Activated naive CD8-positive, alpha-beta T cell treated with anti-CD3 and anti-CD28 coated beads, Interleukin-2, amount 10 ng/mL, durations not matched to agents 7 days and 5 days (primary cell): Measurements from ENCODE around the gene TCERG1L. TPM values are rescaled to one million over a fixed set of nuclear protein-coding genes. Genes with fewer than 3 reads are reported as not detected.

Experiments used
- ATAC-seq: fragments of 150-1000 bp; cut with Tn5 transposase; one replicate; pipeline ENCODE4 v1.10.0; 2021; ENCODE audit warnings: low read depth, moderate library complexity
- POLR2A ChIA-PET: fragments of 350-600 bp; sonication (Branson Sonifier 250); formaldehyde crosslinking; loops from one replicate; lab custom pipeline; 2021; ENCODE audit warnings: antibody characterized with exemption; lab: Charles Lee
- DNase-seq: peaks from one replicate; pipeline ENCODE4 v3.0.0; 2021
- H3K27ac Mint-ChIP-seq: one replicate; pipeline ENCODE4 v1.8.0; 2022; ENCODE audit warnings: mild to moderate bottlenecking, mixed read lengths
- H3K27me3 Mint-ChIP-seq: one replicate; pipeline ENCODE4 v1.8.0; 2022; ENCODE audit warnings: mild to moderate bottlenecking, moderate library complexity, mixed read lengths
- H3K36me3 Mint-ChIP-seq: one replicate; pipeline ENCODE4 v1.8.0; 2021; ENCODE audit warnings: mild to moderate bottlenecking, mixed read lengths
- H3K4me1 Mint-ChIP-seq: one replicate; pipeline ENCODE4 v1.8.0; 2021; ENCODE audit warnings: mixed read lengths
- H3K4me3 Mint-ChIP-seq: one replicate; pipeline ENCODE4 v1.8.0; 2022; ENCODE audit warnings: mild to moderate bottlenecking, moderate library complexity, mixed read lengths
- H3K9me3 Mint-ChIP-seq: one replicate; pipeline ENCODE4 v1.8.0; 2021; ENCODE audit warnings: mixed read lengths
- total RNA-seq, 2 experiments: library from RNA; stranded (reverse); gene quantifications; one replicate each; pipeline ENCODE4 v1.2.3, GENCODE V29; 2021

Gene TCERG1L
- total RNA-seq, 2 experiments from 2014 or later: 0.20 to 0.36 TPM

- peaks cover 8% of the 10 kb centered on the region for H3K4me1 Mint-ChIP-seq
- ATAC-seq: no peak
- no peak for DNase-seq
- H3K27me3 Mint-ChIP-seq: no peaks in the 10 kb centered on the region
- POLR2A ChIA-PET: no interaction called here
- no peak overlapping the region for H3K27ac Mint-ChIP-seq
- no peak overlapping the region for H3K4me3 Mint-ChIP-seq
- no peaks in the 10 kb centered on the region for H3K36me3 Mint-ChIP-seq
- H3K9me3 Mint-ChIP-seq: no peaks in the 10 kb centered on the region
These were observed 233.2 kb downstream of the TCERG1L start for GRCh38 chr10:131078131-131078881.

GRCh38 chr10:131077724-131078123 lies 233.8 kb downstream of the TCERG1L start:
- Mint-ChIP-seq H3K27me3 (no peaks in the 10 kb centered on the region), H3K9me3 (no peaks in the 10 kb centered on the region), H3K4me3 (no peak overlapping the region), H3K4me1 (peaks cover 8% of the 10 kb centered on the region), H3K27ac (no peak overlapping the region), H3K36me3 (no peaks in the 10 kb centered on the region)
- POLR2A ChIA-PET: no interaction called here
- DNase-seq: no peak
- no peak for ATAC-seq

- no peaks in the 10 kb centered on the region for H3K27me3 Mint-ChIP-seq
- no peak for ATAC-seq
- H3K4me1 Mint-ChIP-seq: peaks cover 8% of the 10 kb centered on the region
- H3K4me3 Mint-ChIP-seq: no peak overlapping the region
- no peak overlapping the region for H3K27ac Mint-ChIP-seq
- POLR2A ChIA-PET: no interaction called here
- no peak for DNase-seq
- no peaks in the 10 kb centered on the region for H3K9me3 Mint-ChIP-seq
- H3K36me3 Mint-ChIP-seq: no peaks in the 10 kb centered on the region
These were observed 234.5 kb downstream of the TCERG1L start for GRCh38 chr10:131077031-131077430.

GRCh38 chr10:131076356-131076755 lies 235.2 kb downstream of the TCERG1L start:
- Mint-ChIP-seq H3K36me3 (no peaks in the 10 kb centered on the region), H3K27ac (no peak overlapping the region)
- POLR2A ChIA-PET: no interaction called here

DNA sequence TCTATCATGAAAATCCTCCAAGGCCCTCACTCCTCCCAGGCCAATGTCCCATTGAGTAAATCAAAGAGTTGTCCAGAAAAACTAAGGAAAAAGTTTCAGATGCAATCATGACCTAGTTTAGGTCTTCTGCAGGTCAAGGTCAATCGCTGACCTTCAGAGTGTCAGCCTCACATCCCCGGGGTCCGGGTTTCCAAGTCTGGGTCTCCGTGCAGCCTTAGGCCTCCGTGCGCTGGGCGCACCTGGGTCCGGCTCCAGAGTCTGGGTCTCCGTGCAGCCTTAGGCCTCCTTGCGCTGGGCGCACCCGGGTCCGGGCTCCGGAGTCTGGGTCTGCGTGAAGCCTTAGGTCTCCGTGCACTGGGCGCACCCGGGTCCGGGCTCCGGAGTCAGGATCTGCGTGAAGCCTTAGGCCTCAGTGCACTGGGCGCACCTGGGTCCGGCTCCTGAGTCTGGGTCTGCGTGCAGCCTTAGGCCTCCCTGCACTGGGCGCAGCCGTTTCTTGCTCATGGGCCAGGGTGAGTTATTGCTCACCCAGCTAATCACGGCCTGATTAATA lies 236.2 kb downstream of the TCERG1L start:
- POLR2A ChIA-PET: no interaction called here
- Mint-ChIP-seq H3K27me3 (no peaks in the 10 kb centered on the region), H3K9me3 (no peaks in the 10 kb centered on the region), H3K36me3 (no peaks in the 10 kb centered on the region), H3K4me1 (no peaks in the 10 kb centered on the region), H3K27ac (no peak overlapping the region), H3K4me3 (no peak overlapping the region)
- ATAC-seq (no peak), DNase-seq (no peak)

More at GRCh38 chr10:131076356-131076755, 235.2 kb downstream of the TCERG1L start:
- Mint-ChIP-seq H3K27me3 (no peaks in the 10 kb centered on the region), H3K4me3 (no peak overlapping the region), H3K9me3 (no peaks in the 10 kb centered on the region), H3K4me1 (peaks cover 2% of the 10 kb centered on the region)
- ATAC-seq: no peak
- no peak for DNase-seq

- no peak for ATAC-seq
- Mint-ChIP-seq H3K4me3 (no peak overlapping the region), H3K27me3 (no peaks in the 10 kb centered on the region)
These were observed 236.8 kb downstream of the TCERG1L start for GRCh38 chr10:131074682-131075081.

DNA sequence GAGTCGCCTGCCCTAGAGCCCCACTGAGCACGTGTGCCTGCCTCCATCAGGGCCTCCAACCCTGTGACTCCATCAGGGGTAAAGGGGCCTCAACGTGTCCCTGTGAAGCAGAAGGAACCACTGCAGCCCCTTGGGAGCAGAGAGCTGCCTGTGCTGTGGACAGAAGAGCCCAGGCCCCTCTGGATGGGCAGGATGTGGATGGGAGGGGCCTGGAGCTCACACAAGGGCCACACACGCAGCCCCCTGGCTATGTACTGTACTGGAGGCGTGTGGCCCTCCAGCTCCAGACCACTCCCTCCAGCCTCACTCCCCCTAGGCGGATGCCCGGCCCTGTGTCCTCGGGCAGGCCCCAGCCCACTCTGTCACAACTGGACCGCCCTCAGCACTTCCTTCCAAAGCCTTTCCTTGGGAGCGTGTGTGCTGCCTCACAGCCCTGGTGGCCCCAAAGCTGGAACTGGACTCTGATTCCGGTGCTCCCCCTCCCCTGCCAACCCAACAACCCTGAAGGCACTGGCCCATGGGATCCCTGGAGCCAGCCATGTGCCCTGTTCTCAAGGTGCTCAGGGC lies 238.0 kb downstream of the TCERG1L start:
- Mint-ChIP-seq H3K9me3 (no peaks in the 10 kb centered on the region), H3K36me3 (no peaks in the 10 kb centered on the region), H3K27me3 (no peaks in the 10 kb centered on the region), H3K27ac (no peak overlapping the region), H3K4me1 (no peaks in the 10 kb centered on the region), H3K4me3 (no peak overlapping the region)
- ATAC-seq: no peak
- DNase-seq: no peak
- POLR2A ChIA-PET: no interaction called here

More at GRCh38 chr10:131074682-131075081, 236.8 kb downstream of the TCERG1L start:
- POLR2A ChIA-PET: no interaction called here
- no peaks in the 10 kb centered on the region for H3K4me1 Mint-ChIP-seq
- no peaks in the 10 kb centered on the region for H3K36me3 Mint-ChIP-seq
- DNase-seq: no peak
- no peaks in the 10 kb centered on the region for H3K9me3 Mint-ChIP-seq
- no peak overlapping the region for H3K27ac Mint-ChIP-seq

- Mint-ChIP-seq H3K4me3 (no peak overlapping the region), H3K27me3 (no peaks in the 10 kb centered on the region), H3K27ac (no peak overlapping the region), H3K36me3 (no peaks in the 10 kb centered on the region), H3K9me3 (no peaks in the 10 kb centered on the region), H3K4me1 (no peaks in the 10 kb centered on the region)
- ATAC-seq: no peak
- POLR2A ChIA-PET: no interaction called here
- no peak for DNase-seq
These were observed 238.7 kb downstream of the TCERG1L start for GRCh38 chr10:131072651-131073468.

- DNase-seq: no peak
- Mint-ChIP-seq H3K27ac (no peak overlapping the region), H3K27me3 (no peaks in the 10 kb centered on the region), H3K36me3 (no peaks in the 10 kb centered on the region), H3K9me3 (no peaks in the 10 kb centered on the region), H3K4me3 (no peak overlapping the region), H3K4me1 (no peaks in the 10 kb centered on the region)
- ATAC-seq: no peak
- POLR2A ChIA-PET: no interaction called here
These were observed 239.8 kb downstream of the TCERG1L start for GRCh38 chr10:131071721-131072120.

DNA sequence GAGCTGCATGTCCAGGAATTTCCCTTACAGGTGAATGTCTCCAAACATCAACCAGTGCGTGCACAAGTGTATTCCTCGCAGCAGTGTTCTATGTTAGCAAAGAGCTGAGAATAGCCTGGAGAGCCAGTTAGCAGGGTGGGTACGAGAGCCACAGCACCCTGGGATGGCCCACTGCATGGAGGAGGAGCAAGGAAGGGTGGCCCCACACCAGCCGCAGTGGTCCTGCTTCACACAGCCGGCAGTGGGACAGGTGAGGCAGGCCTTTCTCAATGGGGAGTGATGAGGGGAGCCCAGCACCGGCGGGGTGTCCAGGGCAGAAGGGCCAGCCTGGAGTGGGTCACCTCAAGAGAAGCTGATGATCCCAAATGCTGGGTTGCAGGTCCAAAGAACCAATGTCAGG lies 240.7 kb downstream of the TCERG1L start:
- no peaks in the 10 kb centered on the region for H3K27me3 Mint-ChIP-seq
- no peaks in the 10 kb centered on the region for H3K9me3 Mint-ChIP-seq
- no peaks in the 10 kb centered on the region for H3K4me1 Mint-ChIP-seq
- ATAC-seq (no peak), DNase-seq (no peak)
- no peak overlapping the region for H3K4me3 Mint-ChIP-seq
- POLR2A ChIA-PET: no interaction called here
- H3K27ac Mint-ChIP-seq: no peak overlapping the region
- H3K36me3 Mint-ChIP-seq: no peaks in the 10 kb centered on the region

- Mint-ChIP-seq H3K4me1 (no peaks in the 10 kb centered on the region), H3K27ac (no peak overlapping the region), H3K27me3 (no peaks in the 10 kb centered on the region), H3K4me3 (no peak overlapping the region), H3K9me3 (no peaks in the 10 kb centered on the region), H3K36me3 (no peaks in the 10 kb centered on the region)
- DNase-seq: no peak
- POLR2A ChIA-PET: no interaction called here
- no peak for ATAC-seq
These were observed 242.8 kb downstream of the TCERG1L start for GRCh38 chr10:131068760-131069159.

GRCh38 chr10:131068311-131068710 lies 243.2 kb downstream of the TCERG1L start:
- Mint-ChIP-seq H3K4me3 (no peak overlapping the region), H3K36me3 (no peaks in the 10 kb centered on the region), H3K27me3 (peaks cover 2% of the 10 kb centered on the region), H3K9me3 (no peaks in the 10 kb centered on the region), H3K4me1 (no peaks in the 10 kb centered on the region), H3K27ac (no peak overlapping the region)
- no peak for DNase-seq
- no peak for ATAC-seq
- POLR2A ChIA-PET: no interaction called here

GRCh38 chr10:131067690-131068089 lies 243.8 kb downstream of the TCERG1L start:
- H3K27me3 Mint-ChIP-seq: peaks cover 3% of the 10 kb centered on the region
- no peak for ATAC-seq
- H3K36me3 Mint-ChIP-seq: no peaks in the 10 kb centered on the region
- H3K9me3 Mint-ChIP-seq: no peaks in the 10 kb centered on the region
- H3K4me3 Mint-ChIP-seq: no peak overlapping the region
- H3K27ac Mint-ChIP-seq: no peak overlapping the region
- no peak for DNase-seq
- H3K4me1 Mint-ChIP-seq: no peaks in the 10 kb centered on the region
- POLR2A ChIA-PET: no interaction called here
